ENCODE results near the gene DUOXA1.

The DUOXA1 gene

DNA sequence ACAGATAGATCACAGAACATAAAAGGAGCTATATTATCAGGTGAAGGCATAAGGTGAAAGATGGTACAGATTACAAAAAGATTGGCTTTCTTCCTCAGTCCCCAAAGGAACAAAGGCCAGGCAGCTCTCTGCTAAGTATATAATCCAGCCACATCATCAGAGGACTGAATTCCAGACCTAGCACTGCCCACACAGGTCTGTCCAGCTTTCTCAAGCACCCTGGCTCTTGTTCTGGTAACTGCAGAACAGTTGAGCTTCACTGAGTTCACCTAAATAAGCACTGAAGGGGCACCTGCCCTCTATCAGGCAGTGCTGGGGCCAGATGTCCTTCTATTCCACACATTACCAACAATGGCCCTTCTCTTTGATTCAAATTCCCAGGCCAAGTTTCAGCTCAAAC is 6.3 kb downstream of the DUOXA1 start:
- DNase-seq (ENCODE audit: extremely low read depth, low read depth), result no peak
- no peak overlapping the region for H3K4me3 ChIP-seq (replicated peaks; ENCODE audit: low read depth, low read length)
- TF ChIP-seq, protein P1, sequence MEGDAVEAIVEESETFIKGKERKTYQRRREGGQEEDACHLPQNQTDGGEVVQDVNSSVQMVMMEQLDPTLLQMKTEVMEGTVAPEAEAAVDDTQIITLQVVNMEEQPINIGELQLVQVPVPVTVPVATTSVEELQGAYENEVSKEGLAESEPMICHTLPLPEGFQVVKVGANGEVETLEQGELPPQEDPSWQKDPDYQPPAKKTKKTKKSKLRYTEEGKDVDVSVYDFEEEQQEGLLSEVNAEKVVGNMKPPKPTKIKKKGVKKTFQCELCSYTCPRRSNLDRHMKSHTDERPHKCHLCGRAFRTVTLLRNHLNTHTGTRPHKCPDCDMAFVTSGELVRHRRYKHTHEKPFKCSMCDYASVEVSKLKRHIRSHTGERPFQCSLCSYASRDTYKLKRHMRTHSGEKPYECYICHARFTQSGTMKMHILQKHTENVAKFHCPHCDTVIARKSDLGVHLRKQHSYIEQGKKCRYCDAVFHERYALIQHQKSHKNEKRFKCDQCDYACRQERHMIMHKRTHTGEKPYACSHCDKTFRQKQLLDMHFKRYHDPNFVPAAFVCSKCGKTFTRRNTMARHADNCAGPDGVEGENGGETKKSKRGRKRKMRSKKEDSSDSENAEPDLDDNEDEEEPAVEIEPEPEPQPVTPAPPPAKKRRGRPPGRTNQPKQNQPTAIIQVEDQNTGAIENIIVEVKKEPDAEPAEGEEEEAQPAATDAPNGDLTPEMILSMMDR (IDR thresholded peaks at IDR 0.05; ENCODE audit: low read depth, low read length, missing control alignments), result no peak

- TF ChIP-seq, protein P1 (IDR thresholded peaks at IDR 0.05; ENCODE audit: low read depth, low read length, missing control alignments), result no peak
- DNase-seq (ENCODE audit: extremely low read depth, low read depth), result no peak
These were observed 7.0 kb downstream of the DUOXA1 start for GRCh38 chr15:45122719-45123118.

DNA sequence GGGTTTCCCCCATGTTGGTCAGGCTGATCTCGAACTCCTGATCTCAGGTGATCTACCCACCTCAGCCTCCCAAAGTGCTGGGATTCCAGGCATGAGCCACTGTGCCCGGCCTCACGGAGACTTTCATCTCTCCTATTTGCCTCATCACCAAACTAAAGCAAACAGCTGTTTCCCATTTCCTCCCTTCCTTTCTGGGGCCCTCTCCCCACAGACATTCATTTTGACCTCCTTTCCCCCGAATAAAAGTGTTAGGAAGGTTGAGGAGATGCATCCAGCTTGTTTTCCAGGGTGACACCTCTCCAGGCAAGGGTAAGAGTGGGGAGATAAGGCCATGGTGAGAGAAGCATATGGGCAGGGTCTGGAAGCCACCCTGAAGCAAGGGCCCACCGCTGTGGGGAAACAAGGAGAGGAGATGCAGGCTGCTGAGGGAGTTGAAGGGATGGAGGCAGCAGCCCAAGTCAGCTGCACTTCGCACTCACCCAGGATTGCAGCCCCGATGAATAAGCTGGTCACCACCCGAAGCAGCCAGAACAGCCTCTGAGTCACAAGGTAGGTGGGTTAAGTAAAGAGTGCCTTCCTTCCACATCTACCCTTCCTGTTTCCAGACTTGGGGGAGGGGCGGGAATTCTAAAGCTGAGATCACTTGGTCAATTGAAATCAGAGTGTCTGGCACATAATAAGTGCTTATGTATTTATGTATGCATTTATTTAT is 7.8 kb downstream of the DUOXA1 start:
- DNase-seq (ENCODE audit: extremely low read depth, low read depth), result peak; percentile 37
- H3K4me3 ChIP-seq (replicated peaks; ENCODE audit: low read depth, low read length), result no peak overlapping the region
- TF ChIP-seq, protein P1 (IDR thresholded peaks at IDR 0.05; ENCODE audit: low read depth, low read length, missing control alignments), result no peak

More at GRCh38 chr15:45122719-45123118, 7.0 kb downstream of the DUOXA1 start:
- no peak overlapping the region for H3K4me3 ChIP-seq (replicated peaks; ENCODE audit: low read depth, low read length)

GRCh38 chr15:45121020-45121419 is 8.7 kb downstream of the DUOXA1 start:
- no peak for DNase-seq (ENCODE audit: extremely low read depth, low read depth)
- TF ChIP-seq, protein P1 (IDR thresholded peaks at IDR 0.05; ENCODE audit: low read depth, low read length, missing control alignments), result no peak
- H3K4me3 ChIP-seq (replicated peaks; ENCODE audit: low read depth, low read length), result no peak overlapping the region

GRCh38 chr15:45120081-45120972 is 9.4 kb downstream of the DUOXA1 start:
- no peak for DNase-seq (ENCODE audit: extremely low read depth, low read depth)
- no peak overlapping the region for H3K4me3 ChIP-seq (replicated peaks; ENCODE audit: low read depth, low read length)
- TF ChIP-seq, protein P1 (IDR thresholded peaks at IDR 0.05; ENCODE audit: low read depth, low read length, missing control alignments), result no peak

- TF ChIP-seq, protein P1 (IDR thresholded peaks at IDR 0.05; ENCODE audit: low read depth, low read length, missing control alignments), result no peak
- DNase-seq (ENCODE audit: extremely low read depth, low read depth), result no peak
- H3K4me3 ChIP-seq (replicated peaks; ENCODE audit: low read depth, low read length), result no peak overlapping the region
These were observed 10.7 kb downstream of the DUOXA1 start for GRCh38 chr15:45118996-45119395.

Measured in HFF-Myc (cell line).